HuH-7 (cell line): ENCODE measurements around the gene HABP4.
"Not testable (repeated sequence)": the region's sequence is repeated elsewhere in the genome, so short reads cannot be mapped to it uniquely, and the experiment has no call there.

Source experiments
- DNase-seq: peaks from one replicate; pipeline ENCODE4 v3.0.0; 2011; ENCODE audit warnings: low spot score

The HABP4 gene

DNA sequence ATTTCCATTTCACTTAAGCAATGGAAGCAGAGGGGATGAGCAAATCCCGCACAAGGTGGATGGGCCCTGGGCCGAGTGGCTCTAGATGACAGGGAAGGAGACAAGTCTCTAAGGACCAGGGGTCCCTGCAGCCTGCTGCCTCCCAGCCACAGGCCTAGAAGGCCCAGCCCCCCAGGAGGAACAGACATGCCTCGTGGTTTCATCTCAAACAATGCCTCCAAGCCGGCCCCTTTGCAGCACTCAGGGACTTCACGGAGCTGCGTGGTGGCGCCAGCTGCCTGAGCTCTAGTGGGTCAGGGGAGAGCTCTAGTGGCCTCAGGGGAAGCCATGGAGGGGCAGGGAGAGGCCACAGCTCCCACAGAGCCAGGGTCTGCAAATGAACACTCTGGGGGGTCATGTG, 48.8 kb downstream of the HABP4 start:
- no peak for DNase-seq

DNA sequence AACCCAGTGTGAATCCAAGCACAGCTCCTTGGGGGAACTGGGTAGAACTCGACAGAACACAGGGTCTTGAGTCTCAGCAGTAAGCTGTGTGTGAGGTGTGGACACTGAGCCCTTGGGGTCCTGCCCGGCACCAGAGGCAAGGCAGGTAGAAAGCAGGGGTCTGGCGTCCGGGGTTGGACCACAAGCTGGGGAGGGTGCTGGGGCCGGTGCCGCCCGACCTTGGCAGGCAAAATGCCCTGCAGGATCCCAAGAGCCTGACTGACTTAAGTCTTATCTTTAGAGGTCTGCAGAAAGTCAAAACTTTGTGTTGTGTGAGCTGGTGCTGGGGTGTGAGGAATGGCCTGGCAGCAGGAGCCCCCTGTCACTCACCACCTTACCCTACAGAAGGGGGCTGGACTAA, 49.3 kb downstream of the HABP4 start:
- no peak for DNase-seq

DNA sequence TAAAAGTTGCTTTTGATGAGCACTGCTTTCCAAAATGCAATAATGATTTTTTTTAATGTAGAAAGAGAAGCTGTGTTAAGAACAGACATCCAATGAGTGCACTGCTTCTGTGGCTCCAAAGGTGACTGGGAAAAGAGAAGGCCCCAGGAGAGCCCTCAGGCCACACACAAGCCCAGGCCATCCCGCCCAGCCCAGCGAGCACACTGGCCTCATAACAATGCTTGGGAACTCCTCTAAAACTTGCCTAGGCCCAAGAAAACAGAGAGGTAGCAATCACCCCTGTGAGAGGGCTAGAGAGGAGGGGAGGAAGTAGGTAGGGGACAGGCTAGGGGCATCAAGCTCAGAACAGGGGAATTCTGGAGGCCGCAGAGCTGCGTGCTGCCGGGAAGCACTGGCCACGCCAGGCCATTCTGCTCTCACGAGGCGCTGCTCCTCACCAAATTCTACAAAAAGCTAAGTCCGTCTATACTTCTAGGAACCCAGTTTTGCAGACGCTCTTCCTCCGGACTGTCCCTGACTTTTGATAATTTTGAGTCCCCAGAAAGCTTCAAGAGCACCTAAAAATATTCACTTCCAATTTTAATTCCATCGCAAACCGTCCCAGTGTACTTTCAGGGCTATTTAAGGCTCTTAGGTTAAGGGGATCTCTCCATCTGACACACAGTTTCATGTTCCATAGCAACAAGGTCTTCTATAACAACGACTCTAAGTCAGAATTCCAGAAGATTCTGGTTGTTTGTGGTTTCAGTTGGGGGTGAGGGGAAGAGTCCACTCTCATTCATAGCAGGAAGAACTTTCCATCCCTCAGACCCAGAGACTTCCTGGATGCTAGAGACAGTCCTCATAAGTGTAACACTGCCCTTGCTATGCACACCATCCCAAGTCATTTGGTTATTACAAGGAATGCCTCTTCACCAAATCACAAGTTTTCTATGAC, 51.0 kb downstream of the HABP4 start:
- DNase-seq: no peak

DNA sequence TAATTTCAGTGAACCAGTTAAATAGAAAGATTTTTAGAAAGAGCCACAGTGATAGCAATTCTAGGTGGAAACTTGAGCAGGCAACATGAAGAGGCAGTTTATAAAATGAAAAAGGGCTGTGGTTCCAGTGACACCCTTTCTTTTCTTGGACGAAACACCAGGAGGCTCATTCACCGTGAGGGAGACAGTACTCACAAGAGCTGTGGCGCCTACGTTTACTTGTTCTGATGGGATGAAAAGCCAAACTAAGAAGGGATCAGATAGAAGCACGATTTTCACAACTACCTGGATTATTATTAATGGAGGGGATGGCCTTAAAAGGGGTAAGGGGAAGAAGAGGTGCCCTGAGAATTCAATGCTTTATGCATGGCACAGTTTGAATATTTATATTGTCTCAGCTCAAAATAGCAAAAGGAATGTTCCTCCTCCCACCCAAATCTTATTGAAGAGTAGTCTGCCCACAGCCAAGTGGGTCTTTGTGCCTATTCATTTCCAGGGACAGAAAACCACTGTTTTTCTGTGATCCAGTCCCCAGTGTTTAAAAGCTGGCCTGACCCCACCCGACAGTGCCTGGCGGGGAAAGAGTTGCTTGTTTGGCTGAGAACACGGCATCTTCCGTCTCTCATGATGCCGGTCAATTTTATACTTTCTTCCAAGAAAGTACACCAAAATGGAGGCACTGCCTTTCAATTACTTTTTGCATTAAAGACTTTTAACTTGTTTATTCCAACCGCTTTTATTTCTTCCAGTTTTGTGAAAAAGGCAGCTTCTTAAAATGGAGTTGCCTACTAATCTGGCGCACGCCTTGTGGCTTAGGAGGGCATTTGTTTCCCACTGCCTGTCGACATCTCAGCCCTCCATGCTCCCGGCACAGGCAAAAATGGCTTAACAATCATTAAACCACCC, 51.9 kb downstream of the HABP4 start:
- no peak for DNase-seq

GRCh38 chr9:96502539-96503373, 52.8 kb downstream of the HABP4 start:
- DNase-seq: no peak

DNA sequence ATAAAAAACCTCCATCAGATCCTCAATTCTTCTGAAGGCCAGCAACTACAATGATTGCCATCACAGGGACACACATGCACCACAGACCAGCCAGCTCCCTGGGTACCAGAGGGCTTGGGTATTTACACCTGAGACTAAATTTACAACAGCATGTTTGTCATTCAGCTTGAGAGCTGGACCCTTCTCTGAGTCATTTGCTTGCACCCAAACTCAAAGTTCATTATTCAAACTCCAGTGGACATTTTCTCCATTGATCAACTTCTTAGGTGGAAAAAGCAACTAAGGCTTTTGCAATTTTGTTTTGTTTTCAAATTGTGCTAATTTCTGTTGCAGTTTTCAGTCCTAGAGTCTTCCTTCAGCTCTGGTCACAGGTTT, 53.4 kb downstream of the HABP4 start:
- DNase-seq: not testable (repeated sequence)

- no peak for DNase-seq
These were observed 53.9 kb downstream of the HABP4 start for GRCh38 chr9:96503918-96504317.

- DNase-seq: no peak
These were observed 55.5 kb downstream of the HABP4 start for GRCh38 chr9:96505316-96505991.

GRCh38 chr9:96508227-96508940, 58.4 kb downstream of the HABP4 start:
- no peak for DNase-seq

GRCh38 chr9:96509026-96509425, 59.1 kb downstream of the HABP4 start:
- DNase-seq: no peak

GRCh38 chr9:96509848-96510247, 59.9 kb downstream of the HABP4 start:
- no peak for DNase-seq

GRCh38 chr9:96510258-96510657, 60.3 kb downstream of the HABP4 start:
- no peak for DNase-seq

- no peak for DNase-seq
These were observed 62.3 kb downstream of the HABP4 start for GRCh38 chr9:96512240-96512639.

DNA sequence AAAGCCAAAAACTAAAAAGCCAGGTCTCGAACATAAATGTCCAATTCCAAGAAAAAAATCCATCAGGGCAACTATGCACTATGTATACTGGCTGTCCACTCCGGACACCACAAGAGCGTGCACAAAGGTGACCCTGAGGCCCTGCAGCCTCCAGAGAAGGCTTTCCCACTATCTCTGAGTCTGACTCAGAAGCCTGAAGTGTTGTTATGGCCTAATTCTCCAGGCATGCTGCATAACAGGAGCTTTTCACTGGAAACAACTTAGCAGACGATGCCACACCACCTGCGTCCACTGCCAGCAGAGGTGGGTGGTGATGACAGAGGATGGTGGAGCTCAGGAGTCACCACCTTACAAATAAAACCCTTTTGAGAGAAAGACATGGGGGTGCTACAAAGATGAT, 63.7 kb downstream of the HABP4 start:
- no peak for DNase-seq

- DNase-seq: no peak
These were observed 64.3 kb downstream of the HABP4 start for GRCh38 chr9:96514108-96514799.

DNA sequence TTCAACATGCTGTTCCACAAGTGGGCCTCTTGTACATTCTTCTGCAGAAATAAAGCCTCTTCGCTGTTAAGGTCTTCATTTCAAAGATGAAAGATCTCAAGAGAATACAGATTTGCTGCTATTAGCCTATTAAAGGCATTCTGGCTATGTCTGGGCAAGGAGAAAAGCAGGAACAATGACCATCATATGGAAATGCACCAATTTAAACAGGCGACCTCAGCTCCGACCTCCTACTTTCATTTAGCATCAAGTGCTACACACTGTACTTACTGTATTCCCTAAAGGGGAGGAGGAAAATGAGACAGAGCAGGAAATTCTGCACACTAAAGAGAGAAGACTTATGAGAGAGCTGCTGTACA, 64.8 kb downstream of the HABP4 start:
- no peak for DNase-seq

GRCh38 chr9:96515621-96516470, 65.9 kb downstream of the HABP4 start:
- DNase-seq: no peak

- no peak for DNase-seq
These were observed 69.1 kb downstream of the HABP4 start for GRCh38 chr9:96519095-96519494.

- DNase-seq: no peak
These were observed 69.8 kb downstream of the HABP4 start for GRCh38 chr9:96519787-96520186.
